HG02678 (cell line): ENCODE measurements around the gene PRKCQ.
"Not testable (repeated sequence)": the region's sequence is repeated elsewhere in the genome, so short reads cannot be mapped to it uniquely, and the experiment has no call there.

Experiments used
- ATAC-seq: cut with Tn5 transposase; IDR thresholded peaks from one replicate; pipeline ENCODE4 v1.9.1; 2021; ENCODE audit warnings: mild to moderate bottlenecking, moderate library complexity; ENCODE audit not compliant: unreplicated experiment

The PRKCQ gene

DNA sequence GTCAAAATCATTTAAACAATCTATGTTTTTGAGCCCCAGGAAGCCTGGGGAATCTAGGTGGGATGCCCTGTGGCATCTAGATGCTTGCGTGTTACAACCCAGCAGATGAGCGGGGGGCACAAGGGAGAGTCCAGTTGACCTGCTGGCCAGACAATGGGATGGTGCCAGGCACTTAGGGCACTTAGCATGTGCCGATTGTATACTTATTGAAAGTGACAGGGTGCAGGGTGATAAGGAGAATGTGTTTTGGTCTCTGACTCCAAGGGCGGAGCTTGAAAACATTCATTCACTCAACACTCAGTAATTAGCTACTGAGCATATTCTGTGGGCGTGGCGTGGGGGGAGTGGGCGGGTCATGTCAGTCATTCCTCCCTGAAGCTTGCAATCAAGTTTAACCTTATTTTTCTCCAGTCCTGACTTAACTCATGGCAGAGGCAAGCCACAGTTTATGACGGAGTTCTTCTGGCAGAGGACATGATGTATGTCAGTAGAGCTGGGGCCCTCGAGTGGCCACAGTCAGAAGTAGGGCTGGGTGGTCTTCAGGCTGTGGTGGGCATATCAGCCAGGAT lies 115.1 kb downstream of the PRKCQ start:
- no peak for ATAC-seq

DNA sequence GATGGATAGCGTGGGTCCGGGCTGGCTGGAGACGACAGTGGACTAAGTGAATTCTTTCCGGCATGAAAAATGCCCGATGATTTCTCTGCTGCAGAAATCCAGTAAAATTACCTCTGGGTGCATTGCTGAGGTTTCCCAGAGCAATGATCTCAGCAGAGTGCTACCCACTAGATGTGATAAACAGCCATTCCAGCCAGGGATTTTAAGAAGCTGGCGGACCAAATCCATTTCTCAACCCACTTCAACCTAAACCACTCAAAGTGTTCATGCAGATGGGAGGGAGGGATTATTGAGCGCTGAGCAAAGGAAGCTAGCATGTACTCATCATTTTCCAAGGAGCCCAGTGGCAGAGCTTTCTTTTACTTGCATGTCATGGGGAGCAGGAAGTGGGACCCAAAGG lies 116.7 kb downstream of the PRKCQ start:
- ATAC-seq: no peak

- ATAC-seq: no peak
Measured at GRCh38 chr10:6461961-6462360, 118.1 kb downstream of the PRKCQ start.

- ATAC-seq: no peak
Measured at GRCh38 chr10:6460861-6461409, 119.1 kb downstream of the PRKCQ start.

- no peak for ATAC-seq
Measured at GRCh38 chr10:6458814-6459213, 121.3 kb downstream of the PRKCQ start.

- ATAC-seq: no peak
Measured at GRCh38 chr10:6457376-6457775, 122.7 kb downstream of the PRKCQ start.

DNA sequence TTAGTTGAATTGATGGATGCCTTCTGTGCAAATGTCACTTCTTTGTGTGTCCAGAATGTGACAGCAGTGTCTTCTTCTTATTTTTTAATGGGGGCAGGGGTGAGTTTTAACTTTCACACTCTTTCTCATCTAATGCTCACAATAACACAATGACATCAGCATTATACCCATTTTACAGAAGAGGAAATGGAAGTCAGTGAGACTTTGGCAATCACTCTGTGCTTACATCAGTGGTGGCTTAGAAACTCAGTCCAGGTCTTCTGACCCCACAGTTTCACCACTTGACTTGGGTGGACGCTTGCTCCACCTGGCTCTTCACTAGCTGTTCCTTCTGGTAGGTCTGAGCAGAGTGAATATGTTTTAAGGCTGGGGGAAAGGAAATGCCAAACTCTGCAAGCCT lies 124.0 kb downstream of the PRKCQ start:
- no peak for ATAC-seq

DNA sequence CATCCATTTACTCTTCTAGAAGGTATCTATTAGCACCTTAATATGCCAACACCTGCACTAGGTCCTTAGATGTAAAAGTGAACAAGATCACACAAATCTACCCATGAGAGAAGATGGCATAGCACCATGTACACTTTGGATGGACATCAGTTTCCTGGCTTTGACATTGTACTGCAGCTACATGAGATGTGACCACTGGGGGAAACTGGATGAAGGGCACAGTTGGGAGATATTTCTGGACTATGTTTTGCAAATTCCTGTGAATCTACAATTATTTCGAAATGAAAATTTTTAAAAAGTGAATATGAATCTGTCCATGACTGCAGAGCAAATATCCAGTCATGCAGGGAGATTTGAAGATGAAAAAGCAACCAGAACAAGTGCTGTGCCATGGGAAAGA lies 124.5 kb downstream of the PRKCQ start:
- no peak for ATAC-seq

DNA sequence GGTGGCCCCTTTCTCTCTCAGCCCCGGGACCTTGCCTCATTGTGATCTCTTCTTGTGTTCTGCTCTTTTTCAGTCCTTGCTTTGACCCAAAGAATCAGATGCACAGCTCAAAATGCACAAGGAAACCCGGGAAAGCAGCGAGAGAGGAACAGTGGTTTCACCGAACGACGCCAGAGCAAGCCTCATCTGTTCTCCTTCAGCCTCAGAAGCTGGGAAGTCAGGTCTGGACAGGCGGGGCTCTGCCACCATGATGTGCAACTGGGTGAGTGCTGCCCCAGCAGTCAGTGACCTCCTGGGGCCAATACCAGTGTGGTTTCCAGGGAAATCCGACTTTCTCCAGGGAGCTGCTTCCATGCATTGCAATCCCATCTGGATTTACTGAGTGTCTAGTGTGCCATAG lies 133.4 kb downstream of the PRKCQ start:
- no peak for ATAC-seq

- ATAC-seq: no peak
Measured at GRCh38 chr10:6445671-6446316, 134.3 kb downstream of the PRKCQ start.

DNA sequence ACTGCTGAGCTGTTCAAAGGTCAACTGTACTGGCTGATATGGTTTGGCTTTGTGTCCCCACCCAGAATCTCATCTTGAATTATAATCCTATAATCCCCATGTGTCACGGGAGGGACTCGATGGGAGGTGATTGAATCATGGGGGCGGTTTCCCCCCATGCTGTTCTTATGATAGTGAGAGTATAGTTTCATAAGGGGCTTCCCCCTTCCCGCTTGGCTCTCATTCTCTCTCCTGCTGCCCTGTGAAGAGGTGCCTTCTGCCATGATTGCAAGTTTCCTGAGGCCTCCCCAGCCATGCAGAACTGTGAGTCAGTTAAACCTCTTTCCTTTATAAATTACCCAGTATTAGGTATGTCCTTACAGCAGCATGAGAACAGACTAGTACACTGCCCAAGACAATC lies 140.2 kb downstream of the PRKCQ start:
- not testable (repeated sequence) for ATAC-seq

DNA sequence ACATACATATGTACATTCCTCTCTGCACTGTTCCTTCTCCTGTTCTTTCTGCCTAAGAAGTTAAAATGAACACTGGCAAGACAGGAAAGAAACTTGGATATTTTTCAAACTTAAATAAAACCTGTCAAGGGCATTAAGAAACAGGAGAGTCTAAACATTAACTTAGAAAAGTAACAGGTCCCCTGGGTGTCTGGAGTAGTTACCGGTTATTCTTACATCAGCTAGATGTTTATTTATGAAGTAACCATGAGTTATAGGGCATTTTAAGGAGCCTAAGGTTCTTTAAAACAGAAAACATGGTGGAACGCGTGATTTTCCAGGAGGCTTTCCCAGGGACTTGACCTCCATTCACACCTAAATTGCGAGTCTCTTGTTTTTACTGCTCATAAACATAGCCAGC lies 148.2 kb downstream of the PRKCQ start:
- no peak for ATAC-seq

DNA sequence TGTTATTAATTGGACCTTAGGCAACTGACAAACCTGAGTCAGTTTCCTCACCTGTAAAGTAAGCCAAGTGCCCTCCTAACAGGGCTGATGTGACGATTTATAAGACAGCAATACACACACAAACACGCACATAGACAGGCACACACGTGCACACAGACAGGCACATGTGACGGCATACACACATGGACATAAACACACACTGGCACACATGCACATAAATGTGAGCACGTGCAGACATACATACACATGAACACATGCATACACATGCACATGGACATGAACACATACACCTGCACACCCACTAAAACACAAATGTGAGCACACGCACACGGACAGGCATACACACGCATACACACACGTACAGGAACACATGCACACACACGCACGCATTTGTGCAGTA lies 148.9 kb downstream of the PRKCQ start:
- no peak for ATAC-seq

GRCh38 chr10:6430423-6430980 lies 149.6 kb downstream of the PRKCQ start:
- ATAC-seq: no peak

DNA sequence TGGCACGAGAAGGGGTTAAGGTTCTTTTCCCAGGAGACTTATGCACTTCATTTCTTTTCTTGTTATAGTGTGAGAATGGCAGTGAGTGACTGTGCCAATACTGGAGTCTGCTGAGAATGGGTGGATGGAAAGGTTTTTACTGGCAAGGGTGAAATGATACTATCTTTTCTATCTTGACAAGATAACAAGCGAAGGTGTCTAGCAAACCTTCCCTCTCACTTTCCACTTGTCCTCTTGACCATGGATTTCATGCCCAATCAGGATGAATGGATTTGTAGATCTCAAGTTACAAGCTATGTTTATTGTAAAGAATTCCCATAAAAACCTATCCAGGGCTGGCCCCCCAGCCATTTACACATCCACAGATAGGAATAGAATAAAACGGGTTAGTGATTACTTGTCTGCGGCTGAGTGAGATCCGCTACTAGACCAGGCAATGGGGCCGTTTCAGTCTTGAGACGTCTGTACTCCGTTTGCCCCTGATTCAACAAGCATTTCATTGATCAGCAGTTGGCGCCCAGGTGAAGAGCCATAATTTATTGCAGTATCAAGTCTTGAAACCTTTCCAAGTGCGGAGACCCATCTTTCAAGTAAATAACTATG lies 152.6 kb downstream of the PRKCQ start:
- ATAC-seq: no peak

GRCh38 chr10:6426317-6426716 lies 153.8 kb downstream of the PRKCQ start:
- ATAC-seq: no peak

GRCh38 chr10:6423413-6424170 lies 156.5 kb downstream of the PRKCQ start:
- ATAC-seq: no peak

DNA sequence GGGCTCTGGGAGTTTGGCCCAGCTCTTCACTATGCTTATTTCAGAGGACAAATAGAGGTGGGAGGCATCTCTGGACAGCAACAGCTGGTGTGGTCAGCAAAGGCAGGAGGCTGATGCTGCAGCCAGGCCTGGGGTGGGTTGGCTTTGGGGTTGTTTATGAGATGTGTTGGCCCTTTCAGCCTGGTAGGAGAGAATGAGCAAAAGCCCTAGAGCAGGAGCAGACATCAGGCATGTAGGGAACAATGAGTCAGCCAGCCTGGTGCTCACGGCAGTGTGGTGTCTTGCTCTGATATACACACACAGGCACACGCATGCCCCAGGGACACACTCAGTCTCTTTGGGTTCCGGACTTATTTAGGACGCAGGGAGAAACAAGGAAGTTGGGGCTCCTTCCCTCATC lies 157.1 kb downstream of the PRKCQ start:
- no peak for ATAC-seq

DNA sequence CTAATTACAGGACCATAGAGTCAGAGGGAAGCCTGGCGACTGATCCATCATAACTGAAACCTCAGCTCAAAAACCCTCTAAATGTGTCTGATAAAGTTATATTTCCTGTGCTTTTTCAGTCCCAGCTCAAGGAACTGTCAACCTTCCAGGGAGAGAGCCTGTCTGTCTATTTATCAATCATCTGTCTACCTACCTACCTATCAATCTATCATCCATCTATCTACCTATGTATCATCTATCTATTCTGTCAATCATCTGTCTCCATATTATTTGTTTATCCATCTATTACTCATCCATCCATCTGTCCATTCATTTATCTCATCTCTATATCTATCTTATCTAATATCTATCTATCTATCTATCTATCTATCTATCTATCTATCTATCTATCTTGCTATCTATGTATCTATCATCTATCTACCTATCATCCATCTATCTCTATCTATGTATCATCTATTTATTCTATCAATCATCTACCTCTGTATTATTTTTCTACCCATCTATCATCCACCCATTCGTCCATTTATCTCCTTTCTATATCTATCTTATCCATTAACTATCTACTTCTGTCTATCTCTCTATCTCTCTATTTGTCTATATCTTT lies 161.4 kb downstream of the PRKCQ start:
- no peak for ATAC-seq

- ATAC-seq: no peak
Measured at GRCh38 chr10:6418167-6418566, 161.9 kb downstream of the PRKCQ start.
